Lower lobe of right lung (tissue), 2 donors: Measurements from ENCODE around the gene COX11. TPM values are rescaled to one million over a fixed set of nuclear protein-coding genes. Genes with fewer than 3 reads are reported as not detected.

Experiments
- ATAC-seq, 2 donors: fragments of 200-7000 bp; cut with Tn5 transposase; one replicate each; pipeline ENCODE4 v1.9.1; 2020 to 2022; ENCODE audit warnings: mild to moderate bottlenecking in 2 of 2, moderate library complexity in 2 of 2
- DNase-seq: peaks from one replicate; pipeline ENCODE4 v3.0.0-alpha.2; 2020
- H3K27ac ChIP-seq: fragments of 200-600 bp; one replicate; pipeline ENCODE4 v1.8.0; 2022
- H3K27me3 ChIP-seq: fragments of 200-600 bp; one replicate; pipeline ENCODE4 v1.8.0; 2022; ENCODE audit warnings: low read depth
- H3K36me3 ChIP-seq: fragments of 200-600 bp; one replicate; pipeline ENCODE4 v1.8.0; 2022; ENCODE audit warnings: mild to moderate bottlenecking
- H3K4me1 ChIP-seq: fragments of 200-600 bp; one replicate; pipeline ENCODE4 v1.8.0; 2022
- H3K4me3 ChIP-seq: fragments of 200-600 bp; one replicate; pipeline ENCODE4 v1.8.0; 2022; ENCODE audit warnings: mild to moderate bottlenecking
- H3K9me3 ChIP-seq: fragments of 200-600 bp; one replicate; pipeline ENCODE4 v1.8.0; 2022
- intact Hi-C: fragments of 100-400 bp; cut with DNase I; formaldehyde crosslinking; loops from one replicate; pipeline ENCODE4 v1.11.0; 2022
- total RNA-seq: library from RNA; stranded (reverse); fragmentation: NEBNext Ultra II Directional; extraction: Animal tissue kit (Norgen Biotek cat#: 25700); gene quantifications from one replicate; pipeline ENCODE4 v1.2.1, GENCODE V29; 2021
- TF ChIP-seq, protein P1 (sequence below): fragments of 200-600 bp; IDR thresholded peaks from one replicate; pipeline ENCODE4 v1.8.0; 2022; ENCODE audit warnings: antibody characterized with exemption, mild to moderate bottlenecking
- donor health status: DM: no; HTN: yes; CAD: no; lungs with severe emphysema.

Gene COX11
- total RNA-seq, 1 donor from 2014 or later, result 41.9 TPM

DNA sequence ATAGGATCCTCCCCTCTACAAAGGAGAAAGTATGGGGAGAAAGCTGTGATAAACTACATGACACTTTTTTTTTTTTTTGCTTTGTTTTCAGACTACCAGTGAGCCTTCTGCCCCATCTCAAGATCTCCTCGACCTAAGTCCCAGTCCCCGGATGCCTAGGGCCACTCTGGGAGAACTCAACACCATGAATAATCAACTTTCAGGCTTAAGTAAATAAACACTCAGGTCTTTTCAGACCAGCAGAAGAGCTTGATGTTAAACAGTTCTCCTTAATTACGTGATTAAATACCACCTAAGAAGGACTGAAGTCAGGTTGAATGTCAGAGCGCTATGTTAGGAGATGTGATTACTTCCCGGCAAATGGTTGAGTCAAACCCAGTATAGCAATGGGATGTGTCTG is 31.4 kb downstream of the COX11 start:
- ATAC-seq, result peak; percentile 55 to 62
- TF ChIP-seq, protein P1, sequence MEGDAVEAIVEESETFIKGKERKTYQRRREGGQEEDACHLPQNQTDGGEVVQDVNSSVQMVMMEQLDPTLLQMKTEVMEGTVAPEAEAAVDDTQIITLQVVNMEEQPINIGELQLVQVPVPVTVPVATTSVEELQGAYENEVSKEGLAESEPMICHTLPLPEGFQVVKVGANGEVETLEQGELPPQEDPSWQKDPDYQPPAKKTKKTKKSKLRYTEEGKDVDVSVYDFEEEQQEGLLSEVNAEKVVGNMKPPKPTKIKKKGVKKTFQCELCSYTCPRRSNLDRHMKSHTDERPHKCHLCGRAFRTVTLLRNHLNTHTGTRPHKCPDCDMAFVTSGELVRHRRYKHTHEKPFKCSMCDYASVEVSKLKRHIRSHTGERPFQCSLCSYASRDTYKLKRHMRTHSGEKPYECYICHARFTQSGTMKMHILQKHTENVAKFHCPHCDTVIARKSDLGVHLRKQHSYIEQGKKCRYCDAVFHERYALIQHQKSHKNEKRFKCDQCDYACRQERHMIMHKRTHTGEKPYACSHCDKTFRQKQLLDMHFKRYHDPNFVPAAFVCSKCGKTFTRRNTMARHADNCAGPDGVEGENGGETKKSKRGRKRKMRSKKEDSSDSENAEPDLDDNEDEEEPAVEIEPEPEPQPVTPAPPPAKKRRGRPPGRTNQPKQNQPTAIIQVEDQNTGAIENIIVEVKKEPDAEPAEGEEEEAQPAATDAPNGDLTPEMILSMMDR, result no peak
- H3K27ac ChIP-seq, result no peak overlapping the region
- H3K36me3 ChIP-seq, result peaks cover 24% of the 10 kb centered on the region
- intact Hi-C loops, result no loop called here
- no peak overlapping the region for H3K4me3 ChIP-seq
- no peak for DNase-seq
- H3K9me3 ChIP-seq, result no peaks in the 10 kb centered on the region
- H3K27me3 ChIP-seq, result no peaks in the 10 kb centered on the region
- H3K4me1 ChIP-seq, result no peaks in the 10 kb centered on the region

DNA sequence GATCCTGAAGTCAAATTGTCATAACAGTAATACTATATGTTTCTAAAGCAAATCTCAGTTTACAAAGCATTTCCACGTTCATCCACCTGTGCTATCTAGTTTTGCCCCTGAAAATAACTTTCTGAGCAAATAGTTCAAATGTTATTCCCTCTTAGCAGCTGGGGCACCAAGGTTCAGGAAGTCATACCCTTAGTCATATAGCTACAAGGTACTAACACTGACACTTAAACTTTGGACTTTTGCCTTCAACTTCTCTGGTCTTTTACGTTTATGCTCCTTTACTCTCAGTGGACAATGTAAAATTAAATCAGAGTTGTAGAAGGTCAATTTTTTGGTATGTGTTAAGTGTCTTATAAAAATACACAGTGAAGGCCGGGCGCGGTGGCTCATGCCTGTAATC is 33.0 kb downstream of the COX11 start:
- no peaks in the 10 kb centered on the region for H3K4me1 ChIP-seq
- no peak overlapping the region for H3K4me3 ChIP-seq
- TF ChIP-seq, protein P1, result no peak
- intact Hi-C loops, result no loop called here
- DNase-seq (no peak), ATAC-seq (no peak)
- H3K36me3 ChIP-seq, result peaks cover 36% of the 10 kb centered on the region
- no peaks in the 10 kb centered on the region for H3K27me3 ChIP-seq
- no peak overlapping the region for H3K27ac ChIP-seq
- H3K9me3 ChIP-seq, result no peaks in the 10 kb centered on the region

DNA sequence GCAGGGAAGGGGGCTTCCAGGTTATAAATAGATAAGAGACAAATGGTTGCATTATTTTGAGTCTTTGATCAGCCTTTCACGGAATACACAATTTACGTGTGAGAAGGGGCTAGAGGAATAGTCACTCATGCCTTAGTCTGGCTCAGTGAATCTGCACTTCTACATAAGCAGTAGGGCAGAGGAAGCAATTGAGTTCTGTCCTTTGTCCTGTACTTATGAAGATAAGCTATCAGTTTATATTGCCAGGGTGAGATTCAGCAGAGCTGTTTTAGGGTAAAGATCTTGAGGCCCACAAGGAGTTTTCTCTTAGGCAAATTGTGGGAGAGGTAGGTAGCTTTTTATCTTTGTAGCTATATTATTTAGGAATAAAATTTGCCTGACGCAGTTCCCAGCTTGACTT is 34.5 kb downstream of the COX11 start:
- TF ChIP-seq, protein P1, result no peak
- intact Hi-C loops, result no loop called here
- no peak for ATAC-seq

DNA sequence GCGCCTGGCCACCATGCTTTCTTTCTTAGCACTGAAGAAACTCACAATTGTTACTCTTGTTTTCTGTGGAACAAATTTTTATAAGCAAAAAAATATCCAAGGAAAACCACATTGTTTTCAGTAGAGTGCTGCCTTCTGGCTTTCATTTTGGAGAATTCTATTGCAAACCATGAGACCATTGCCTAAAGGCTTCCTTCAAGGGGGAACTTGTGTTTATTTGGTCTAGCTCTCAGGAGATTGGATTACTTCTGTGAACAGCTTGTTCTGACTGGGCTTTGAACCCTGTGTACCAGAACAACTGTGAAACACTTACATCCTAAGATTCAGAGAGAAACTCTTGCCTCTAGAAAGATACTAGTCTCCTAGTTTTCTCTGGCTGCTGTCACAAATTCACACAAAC is 35.7 kb downstream of the COX11 start:
- Histone ChIP-seq H3K9me3 (no peaks in the 10 kb centered on the region), H3K27ac (no peak overlapping the region), H3K4me3 (no peak overlapping the region), H3K27me3 (no peaks in the 10 kb centered on the region), H3K36me3 (peaks cover 42% of the 10 kb centered on the region), H3K4me1 (no peaks in the 10 kb centered on the region)
- TF ChIP-seq, protein P1, result no peak
- DNase-seq (no peak), ATAC-seq (no peak)
- intact Hi-C loops, result no loop called here

More for the DNA sequence above, 34.5 kb downstream of the COX11 start:
- peaks cover 37% of the 10 kb centered on the region for H3K36me3 ChIP-seq
- H3K27ac ChIP-seq, result no peak overlapping the region
- no peaks in the 10 kb centered on the region for H3K9me3 ChIP-seq
- H3K4me3 ChIP-seq, result no peak overlapping the region
- H3K27me3 ChIP-seq, result no peaks in the 10 kb centered on the region
- no peak for DNase-seq
- H3K4me1 ChIP-seq, result no peaks in the 10 kb centered on the region

- Histone ChIP-seq H3K36me3 (peaks cover 26% of the 10 kb centered on the region), H3K4me3 (no peak overlapping the region), H3K27ac (no peak overlapping the region), H3K27me3 (no peaks in the 10 kb centered on the region), H3K9me3 (no peaks in the 10 kb centered on the region), H3K4me1 (no peaks in the 10 kb centered on the region)
- no peak for DNase-seq
- no peak for ATAC-seq
- intact Hi-C loops, result no loop called here
- TF ChIP-seq, protein P1, result no peak
These were observed 40.9 kb downstream of the COX11 start for GRCh38 chr17:54927525-54927924.

DNA sequence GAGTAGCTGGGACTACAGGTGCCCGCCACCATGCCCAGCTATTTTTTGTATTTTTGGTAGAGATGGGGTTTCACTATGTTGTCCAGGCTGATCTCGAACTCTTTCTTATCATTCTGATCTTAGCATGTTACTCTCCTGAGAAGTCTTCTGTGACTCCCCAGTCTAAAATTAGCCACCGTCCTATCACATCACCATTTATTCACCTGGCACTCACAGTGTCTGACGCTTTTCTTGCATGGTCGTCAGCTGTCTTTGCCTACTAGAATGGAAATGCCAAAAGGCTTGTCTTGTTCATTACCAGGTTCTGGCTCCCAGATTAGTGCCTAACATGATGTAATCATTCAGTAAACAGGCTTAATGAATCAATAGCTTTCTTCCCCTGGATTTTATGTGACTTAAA is 44.0 kb downstream of the COX11 start:
- Histone ChIP-seq H3K4me1 (no peaks in the 10 kb centered on the region), H3K4me3 (no peak overlapping the region), H3K27me3 (no peaks in the 10 kb centered on the region), H3K9me3 (no peaks in the 10 kb centered on the region), H3K36me3 (peaks cover 6% of the 10 kb centered on the region), H3K27ac (no peak overlapping the region)
- TF ChIP-seq, protein P1, result no peak
- ATAC-seq (no peak), DNase-seq (no peak)
- intact Hi-C loops, result no loop called here
